HG03039 (cell line): Measurements from ENCODE around the gene PPP4C.
"Not testable (repeated sequence)": the region's sequence is repeated elsewhere in the genome, so short reads cannot be mapped to it uniquely, and the experiment has no call there.

ENCODE experiments used
- ATAC-seq: cut with Tn5 transposase; IDR thresholded peaks from one replicate; pipeline ENCODE4 v1.9.1; 2021; ENCODE audit warnings: mild to moderate bottlenecking, moderate library complexity; ENCODE audit not compliant: unreplicated experiment

The PPP4C gene

DNA sequence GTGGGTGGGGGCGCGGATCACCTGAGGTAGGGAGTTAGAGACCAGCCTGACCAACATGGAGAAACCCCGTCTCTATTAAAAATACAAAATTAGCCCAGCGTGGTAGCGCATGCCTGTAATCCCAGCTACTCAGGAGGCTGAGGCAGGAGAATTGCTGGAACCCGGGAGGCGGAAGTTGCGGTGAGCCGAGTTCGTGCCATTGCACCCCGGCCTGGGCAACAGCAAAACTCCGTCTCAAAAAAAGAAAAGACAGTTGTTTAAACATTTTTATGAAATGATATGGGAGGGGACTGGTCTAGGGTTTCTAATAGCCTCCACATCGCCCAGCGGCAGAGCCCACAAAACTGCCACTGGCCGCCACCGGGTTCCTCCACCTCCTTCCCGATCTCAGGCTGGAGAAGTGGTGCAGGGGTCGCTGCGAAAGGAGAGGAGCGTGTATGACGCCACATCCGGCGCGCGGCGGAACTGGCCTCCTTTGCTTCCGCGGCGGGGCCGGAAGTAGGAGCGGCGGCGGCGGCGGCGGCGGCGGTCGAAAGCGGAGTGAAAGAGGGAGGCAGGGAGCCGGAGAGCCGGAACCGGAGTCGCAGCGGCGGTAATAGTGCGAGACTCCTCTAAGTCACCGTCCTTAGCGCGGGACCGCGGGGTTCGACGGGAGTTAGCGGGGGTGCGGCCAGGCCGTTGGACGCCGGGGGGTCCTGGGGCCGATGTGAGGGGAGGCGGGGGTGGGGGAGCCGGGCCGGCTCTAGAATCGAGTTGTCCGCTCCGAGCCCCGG, at the start of gene PPP4C:
Gene PPP4C (plus strand): TSS at position 492 of the 773 bp plus-strand sequence. CDS start 384 bp downstream, outside the sequence.
- peak; percentile 77 for ATAC-seq

DNA sequence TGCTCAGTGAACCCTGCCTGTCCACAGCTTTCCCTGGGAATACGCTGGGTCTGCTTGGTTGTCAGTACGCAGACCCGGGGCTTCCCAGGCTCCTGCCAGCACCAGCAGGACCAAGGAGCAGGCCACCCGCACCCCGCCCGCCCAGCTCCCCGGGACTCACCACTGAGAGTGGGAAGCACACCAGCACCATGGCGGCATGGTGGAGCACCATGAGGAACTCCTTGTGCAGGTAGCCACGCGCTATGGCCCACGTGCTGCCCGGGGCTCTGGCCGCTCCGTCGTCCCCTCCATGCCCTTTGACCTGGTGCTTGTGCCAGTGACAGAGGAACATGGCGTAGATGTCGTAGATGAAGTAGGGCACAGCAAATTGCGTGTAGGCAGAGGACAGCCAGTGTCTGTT, 49.3 kb upstream of the PPP4C start:
- no peak for ATAC-seq

GRCh38 chr16:30027588-30028437, 48.0 kb upstream of the PPP4C start:
- ATAC-seq: no peak

DNA sequence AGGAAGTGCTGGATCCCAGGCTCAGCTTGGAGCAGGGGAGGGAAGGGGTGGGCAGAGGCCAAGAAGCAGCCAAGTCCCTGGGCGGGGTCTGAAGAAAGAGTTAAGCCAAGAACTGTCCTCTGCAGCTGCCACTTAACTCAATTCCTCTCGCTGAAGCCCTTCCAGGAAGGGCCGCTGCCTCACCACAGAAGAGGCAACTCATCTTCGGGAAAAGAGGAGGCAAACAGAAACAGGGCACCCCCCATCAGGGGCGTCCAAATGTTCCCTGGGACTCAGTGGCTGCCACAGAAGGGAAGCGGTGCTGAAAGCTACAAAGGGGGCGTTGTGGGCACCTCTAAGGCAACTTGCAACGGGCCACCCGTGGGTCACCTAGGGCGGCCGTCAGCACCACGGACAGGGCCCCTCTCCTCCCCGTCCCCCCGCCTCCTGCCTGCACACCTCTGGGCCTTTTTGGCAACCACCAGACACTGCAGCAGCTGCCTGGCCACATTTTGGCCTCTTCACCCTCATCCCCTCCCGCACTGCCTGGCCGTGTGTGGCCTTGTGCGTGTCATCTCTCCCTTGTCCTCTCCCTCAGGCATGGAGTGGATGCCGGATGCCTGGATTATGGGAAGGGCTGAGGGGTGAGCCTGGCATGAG, 47.2 kb upstream of the PPP4C start:
- no peak for ATAC-seq

GRCh38 chr16:30030011-30030685, 45.6 kb upstream of the PPP4C start:
- ATAC-seq: no peak

DNA sequence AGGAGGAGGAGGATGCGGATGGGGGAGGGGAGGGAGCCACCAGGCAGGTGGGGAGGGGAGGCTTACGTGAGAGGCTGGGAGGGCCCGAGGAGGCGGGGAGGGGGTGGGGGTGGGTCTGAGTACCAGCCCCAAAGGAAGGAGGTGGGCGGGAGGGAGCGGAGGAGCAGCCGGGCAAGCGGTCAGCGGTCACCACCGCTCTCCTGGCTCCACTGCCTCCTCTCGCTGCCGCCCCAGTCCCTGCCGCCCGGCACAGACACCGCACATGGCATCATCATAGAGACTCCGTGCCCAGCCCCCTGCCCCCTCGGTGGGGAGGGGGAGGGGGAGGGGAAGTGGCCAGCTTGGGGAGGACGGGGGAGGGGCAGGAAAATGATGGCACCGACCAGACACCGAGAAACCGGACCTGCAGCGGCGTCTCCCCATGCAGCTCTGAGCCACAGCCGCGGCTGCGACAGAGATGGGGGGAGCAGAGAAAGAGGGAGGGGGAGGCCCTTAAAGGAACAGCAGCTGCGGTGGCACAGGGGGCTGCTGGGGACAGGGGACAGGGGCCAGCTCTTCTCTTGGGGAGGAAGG, 44.9 kb upstream of the PPP4C start, which contains the start of gene TLCD3B:
Gene TLCD3B (minus strand): TSS at position 431 of the 573 bp plus-strand sequence. CDS start 744 bp downstream, outside the sequence.
- ATAC-seq: no peak

DNA sequence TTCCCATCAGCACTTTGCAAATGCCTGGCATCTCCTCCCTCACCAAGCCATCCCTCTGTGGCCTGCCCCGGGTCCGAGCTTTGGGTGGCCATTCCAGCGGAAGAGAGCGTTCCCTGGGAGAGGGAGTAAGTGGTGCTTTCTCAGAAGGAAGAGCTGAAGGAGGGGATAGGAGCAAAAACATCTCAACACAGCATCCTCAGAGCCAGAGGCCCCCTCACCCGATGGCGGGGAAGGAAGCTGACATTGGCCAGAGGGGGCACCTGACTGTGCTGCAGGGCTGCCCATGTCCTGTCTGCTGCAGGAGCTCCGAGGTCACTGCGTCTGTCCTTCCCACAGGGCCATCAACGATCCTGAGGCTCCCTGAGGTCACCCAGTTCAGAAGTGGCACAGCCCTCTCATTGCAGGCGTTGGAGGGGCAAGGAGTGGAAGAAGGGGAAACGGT, 44.3 kb upstream of the PPP4C start:
- ATAC-seq: no peak

DNA sequence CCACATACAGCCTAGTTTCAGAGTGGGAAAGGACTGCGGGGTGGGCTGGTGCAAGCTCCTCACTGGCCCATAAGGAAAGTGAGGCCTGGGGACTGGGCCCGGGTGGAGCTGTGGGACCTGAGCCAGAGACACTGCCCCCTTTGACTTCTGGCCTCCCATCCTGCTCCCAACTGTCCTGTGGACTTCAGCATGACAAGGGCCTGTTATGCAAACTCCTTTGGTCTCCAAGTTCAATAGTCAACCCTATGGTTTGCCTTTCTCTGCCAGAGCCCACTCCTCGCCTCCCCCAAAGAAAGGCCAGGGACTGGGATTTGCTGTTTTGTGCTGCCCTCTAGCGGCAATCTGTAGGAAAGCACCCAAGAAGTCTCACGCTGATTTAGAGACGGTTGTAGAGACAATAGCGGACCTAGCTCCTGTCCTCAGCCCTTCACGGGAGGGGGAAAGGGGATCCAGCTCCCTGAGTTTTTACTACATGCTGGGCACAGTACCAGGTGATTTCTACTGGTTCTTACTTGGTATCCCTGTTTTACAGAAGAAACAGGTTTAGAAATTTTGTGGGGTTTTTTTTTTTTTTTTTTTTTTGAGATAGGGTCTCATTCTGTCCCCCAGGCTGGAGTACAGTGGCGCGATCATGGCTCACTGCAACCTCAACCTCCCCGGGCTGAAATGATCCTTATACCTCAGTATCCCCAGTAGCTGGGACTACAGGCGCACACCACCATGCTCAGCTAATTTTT, 43.5 kb upstream of the PPP4C start:
- ATAC-seq: no peak

DNA sequence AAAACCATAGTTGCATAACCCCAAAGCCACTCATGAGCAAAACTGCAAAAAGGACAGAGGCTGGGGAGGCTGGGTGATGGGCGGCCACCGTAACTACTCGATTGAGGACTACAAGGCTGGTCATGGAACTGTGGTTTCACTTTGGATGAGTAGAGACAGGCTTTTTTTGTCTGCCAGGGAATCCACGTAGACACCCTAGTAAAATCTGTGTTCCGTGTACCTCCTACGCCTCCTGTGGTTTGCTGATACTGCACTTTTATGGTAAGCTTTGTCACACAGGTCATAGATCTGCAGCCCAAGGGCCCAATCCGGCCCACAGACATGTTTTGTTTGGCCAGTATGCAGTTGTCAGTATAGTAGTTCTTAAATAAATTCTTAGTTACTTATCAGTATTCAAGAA, 42.5 kb upstream of the PPP4C start:
- no peak for ATAC-seq

DNA sequence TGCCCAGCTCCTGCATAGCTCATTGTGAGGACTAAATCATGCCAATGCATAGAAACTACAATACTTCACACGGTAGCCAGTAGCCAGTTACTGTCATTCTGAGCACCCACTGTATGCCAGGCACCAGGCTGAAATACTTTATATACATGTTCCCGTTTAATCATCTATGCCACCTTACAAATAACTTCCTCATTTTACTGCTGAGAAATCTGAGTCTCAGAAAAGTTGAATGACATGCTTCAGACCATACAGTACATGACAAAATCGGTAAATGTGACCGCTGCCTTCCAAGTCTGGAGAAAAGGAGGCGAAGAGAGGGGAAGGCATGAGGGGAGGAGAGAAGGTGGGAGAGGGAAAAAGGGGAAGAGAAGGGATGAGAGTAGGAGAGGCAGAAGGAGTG, 35.6 kb upstream of the PPP4C start:
- ATAC-seq: no peak

GRCh38 chr16:30040690-30041089, 35.1 kb upstream of the PPP4C start:
- ATAC-seq: not testable (repeated sequence)

- ATAC-seq: no peak
Observed at GRCh38 chr16:30041841-30042240, 34.0 kb upstream of the PPP4C start.

GRCh38 chr16:30046178-30046577, 29.6 kb upstream of the PPP4C start:
- ATAC-seq: no peak

DNA sequence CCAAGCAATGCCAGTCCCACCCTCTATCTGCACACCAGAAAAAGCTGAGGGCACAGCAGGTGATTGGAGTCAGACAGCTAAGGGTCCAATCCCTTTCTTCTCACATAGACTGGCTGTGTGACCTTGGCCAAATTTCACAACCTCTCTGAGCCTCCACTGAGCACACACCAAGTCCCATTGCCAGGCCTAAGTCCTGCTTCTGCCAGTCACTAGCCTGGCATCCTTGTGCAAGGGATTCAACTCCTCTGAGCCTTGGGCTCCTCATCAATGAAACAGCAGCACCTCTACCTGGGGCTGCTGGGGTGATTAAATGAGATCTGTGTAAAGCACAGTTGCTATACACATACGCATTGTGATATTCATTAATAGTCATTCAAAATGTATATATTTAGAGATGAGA, 29.2 kb upstream of the PPP4C start:
- ATAC-seq: no peak

DNA sequence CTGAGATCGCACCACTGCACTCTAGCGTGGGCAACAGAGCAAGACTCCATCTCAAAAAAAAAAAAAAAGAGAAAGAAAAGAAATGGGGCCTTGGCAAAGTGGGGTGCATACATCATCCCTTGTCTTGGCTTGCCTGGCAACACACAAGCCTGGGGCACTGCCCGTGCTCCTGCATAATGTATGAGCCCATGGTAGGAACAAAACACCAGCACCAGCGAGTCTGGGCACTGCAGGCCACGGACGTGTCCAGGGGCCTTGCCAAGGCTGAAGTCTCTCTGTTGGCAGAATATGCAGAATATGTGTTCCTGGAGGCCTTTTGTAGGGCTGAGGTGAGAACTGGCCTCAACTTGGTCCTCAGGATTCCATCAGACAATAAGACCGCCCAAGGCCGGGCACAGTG, 25.9 kb upstream of the PPP4C start:
- ATAC-seq: no peak

- no peak for ATAC-seq
Observed at GRCh38 chr16:30051518-30051917, 24.3 kb upstream of the PPP4C start.

GRCh38 chr16:30052671-30053372, 23.0 kb upstream of the PPP4C start:
- ATAC-seq: peak; percentile 68

DNA sequence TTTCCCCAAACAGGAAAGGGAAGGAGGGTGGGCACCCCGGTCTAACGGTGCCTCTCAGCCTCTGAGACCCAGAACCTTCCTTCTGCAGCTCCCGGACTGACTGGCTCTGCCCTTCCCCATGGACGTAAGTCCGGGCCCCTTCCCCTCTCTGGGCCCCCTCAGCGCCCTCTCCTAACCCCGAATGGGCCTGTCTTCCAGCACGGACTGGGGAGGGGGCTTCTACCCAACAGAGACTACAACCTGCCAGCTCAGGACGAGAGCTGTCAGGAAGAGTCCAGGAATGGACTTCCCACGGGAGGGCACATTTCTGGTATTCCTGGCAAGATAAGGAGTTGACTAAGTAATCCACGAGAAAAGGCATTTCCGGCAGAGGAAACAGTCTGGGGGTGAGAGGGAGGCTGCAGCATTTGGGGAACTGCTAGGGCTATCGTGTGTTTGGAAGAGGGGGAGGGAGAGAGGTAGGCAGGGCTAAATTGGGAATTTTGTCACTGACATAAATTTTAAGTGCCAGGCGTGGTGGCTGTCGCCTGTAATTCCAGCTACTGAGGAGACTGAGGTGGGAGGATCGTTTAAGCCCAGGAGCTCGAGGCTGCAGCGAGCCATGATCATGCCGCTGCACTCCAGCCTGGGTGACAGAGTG, 22.3 kb upstream of the PPP4C start:
- no peak for ATAC-seq

DNA sequence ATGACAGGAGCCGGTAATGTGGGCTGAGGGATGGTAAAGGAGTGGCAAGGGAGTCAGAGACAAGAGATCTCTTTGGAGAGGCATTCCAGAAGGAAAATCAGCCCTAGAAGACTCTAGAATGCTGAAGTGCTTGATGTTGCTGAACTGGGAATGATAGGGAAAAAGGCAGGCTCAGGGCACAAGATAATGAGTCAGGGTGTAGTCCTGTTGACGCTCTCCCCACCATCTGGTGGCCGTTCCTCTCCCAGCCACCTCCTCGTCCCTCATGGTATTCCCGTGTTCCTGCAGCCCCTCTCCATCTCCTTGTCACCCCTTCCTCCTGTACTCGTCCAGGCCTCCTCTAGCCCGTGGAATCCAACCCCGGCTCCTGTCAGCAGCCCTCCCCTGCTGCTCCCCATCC, 21.3 kb upstream of the PPP4C start:
- no peak for ATAC-seq
